WTC11 (cell line): ENCODE data around the gene PRELID3B.

Source experiments
- FOXK1 ChIP-seq: sonication (generic); formaldehyde crosslinking; IDR thresholded peaks from 2 replicates; pipeline ENCODE4 v1.8.0; 2022; ENCODE audit warnings: mild to moderate bottlenecking, moderate library complexity, missing genetic modification reagents
- MYBL2 ChIP-seq: sonication (generic); formaldehyde crosslinking; IDR thresholded peaks from 2 replicates; pipeline ENCODE4 v1.8.1; 2023; ENCODE audit warnings: mild to moderate bottlenecking, moderate library complexity, missing genetic modification reagents
- ZNF671 ChIP-seq: fragments of 250-450 bp; sonication (Bioruptor Pico); IDR thresholded peaks from 2 replicates; pipeline ENCODE4 v1.8.0; 2021; ENCODE audit warnings: mild to moderate bottlenecking
- TF ChIP-seq, protein P1 (sequence below): sonication (generic); formaldehyde crosslinking; conservative IDR thresholded peaks from 2 replicates; pipeline ENCODE4 v1.8.1; 2023; ENCODE audit warnings: mild to moderate bottlenecking, low read depth, missing genetic modification reagents, moderate library complexity

- no peak for TF ChIP-seq MYBL2 (CRISPR knock-in tag)
- no peak for TF ChIP-seq ZNF671
- no peak for TF ChIP-seq FOXK1 (CRISPR knock-in tag)
- TF ChIP-seq, protein P1, sequence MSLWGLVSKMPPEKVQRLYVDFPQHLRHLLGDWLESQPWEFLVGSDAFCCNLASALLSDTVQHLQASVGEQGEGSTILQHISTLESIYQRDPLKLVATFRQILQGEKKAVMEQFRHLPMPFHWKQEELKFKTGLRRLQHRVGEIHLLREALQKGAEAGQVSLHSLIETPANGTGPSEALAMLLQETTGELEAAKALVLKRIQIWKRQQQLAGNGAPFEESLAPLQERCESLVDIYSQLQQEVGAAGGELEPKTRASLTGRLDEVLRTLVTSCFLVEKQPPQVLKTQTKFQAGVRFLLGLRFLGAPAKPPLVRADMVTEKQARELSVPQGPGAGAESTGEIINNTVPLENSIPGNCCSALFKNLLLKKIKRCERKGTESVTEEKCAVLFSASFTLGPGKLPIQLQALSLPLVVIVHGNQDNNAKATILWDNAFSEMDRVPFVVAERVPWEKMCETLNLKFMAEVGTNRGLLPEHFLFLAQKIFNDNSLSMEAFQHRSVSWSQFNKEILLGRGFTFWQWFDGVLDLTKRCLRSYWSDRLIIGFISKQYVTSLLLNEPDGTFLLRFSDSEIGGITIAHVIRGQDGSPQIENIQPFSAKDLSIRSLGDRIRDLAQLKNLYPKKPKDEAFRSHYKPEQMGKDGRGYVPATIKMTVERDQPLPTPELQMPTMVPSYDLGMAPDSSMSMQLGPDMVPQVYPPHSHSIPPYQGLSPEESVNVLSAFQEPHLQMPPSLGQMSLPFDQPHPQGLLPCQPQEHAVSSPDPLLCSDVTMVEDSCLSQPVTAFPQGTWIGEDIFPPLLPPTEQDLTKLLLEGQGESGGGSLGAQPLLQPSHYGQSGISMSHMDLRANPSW (CRISPR knock-in tag) = no peak
These were observed 5.5 kb upstream of the PRELID3B start for GRCh38 chr20:59047938-59048680.
